Dermis microvascular lymphatic vessel endothelial cell (primary cell): ENCODE results near the gene CD2BP2. TPM values are rescaled to one million over a fixed set of nuclear protein-coding genes. Genes with fewer than 3 reads are reported as not detected.

Experiments used
- DNase-seq, 2 donors: peaks; one replicate each; pipeline versions ENCODE4 v3.0.0 to v3.0.0-alpha.2; 2010; ENCODE audit warnings: low read depth in 2 of 2
- total RNA-seq: library from RNA; depleted of rRNA; stranded (reverse); fragments of >200 nt; gene quantifications from 2 replicates; pipeline ENCODE4 v1.2.1, GENCODE V29; 2014

The CD2BP2 gene
- total RNA-seq, 1 donor from 2014 or later, result 34.1 TPM

DNA sequence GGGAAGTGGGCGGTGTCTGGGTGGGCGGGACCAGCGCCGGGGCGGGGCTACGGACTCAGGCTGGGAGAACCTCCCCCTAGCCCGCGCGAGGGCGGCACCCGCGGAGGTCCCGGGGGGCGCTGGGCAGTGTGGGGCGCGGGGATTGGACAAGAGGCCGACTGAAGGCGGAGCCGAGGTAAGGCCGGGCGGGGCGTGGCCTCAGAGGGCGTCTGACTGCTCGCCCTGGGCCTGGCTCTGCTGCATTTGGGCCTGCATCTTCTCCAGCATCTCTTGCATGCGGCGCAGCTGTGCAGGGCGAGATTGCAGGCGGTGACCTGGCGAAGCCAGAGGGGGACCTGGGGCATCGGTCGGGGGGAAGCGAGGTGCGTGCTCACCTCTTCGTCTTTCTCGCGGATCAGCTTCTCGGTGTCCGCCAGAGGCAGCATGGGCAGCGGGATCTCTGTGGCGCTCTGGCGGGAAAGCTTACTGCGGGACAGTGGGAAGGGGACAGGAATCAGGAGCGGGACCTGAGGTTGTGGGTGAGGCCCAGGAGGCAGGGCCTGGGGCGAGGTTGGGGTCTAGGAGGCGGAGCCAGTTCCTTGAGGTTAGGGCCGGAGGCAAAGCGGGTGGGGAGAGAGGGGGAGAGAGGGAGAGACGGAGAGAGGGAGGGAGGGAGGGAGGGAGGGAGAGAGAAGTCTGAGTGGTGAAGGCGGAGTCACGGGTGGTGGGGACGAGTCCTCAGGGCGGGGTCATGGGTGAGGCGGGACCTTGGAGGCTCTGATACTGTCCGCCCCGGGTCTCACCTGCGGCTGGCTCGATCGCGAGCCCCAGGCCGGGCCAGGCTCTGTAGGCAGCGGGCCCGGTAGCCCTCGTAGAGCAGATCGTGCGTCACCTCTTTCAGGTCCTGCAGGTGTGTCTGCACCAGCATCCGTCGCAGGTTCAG lies 23.4 kb upstream of the CD2BP2 start:
- DNase-seq, result peak; percentile 88 to 98

- peak; percentile 81 to 95 for DNase-seq
Measured at GRCh38 chr16:30377812-30378235, 22.7 kb upstream of the CD2BP2 start.

GRCh38 chr16:30377050-30377811 lies 22.1 kb upstream of the CD2BP2 start:
- DNase-seq, result no peak

- DNase-seq, result no peak
Measured at GRCh38 chr16:30376461-30376902, 21.4 kb upstream of the CD2BP2 start.

DNA sequence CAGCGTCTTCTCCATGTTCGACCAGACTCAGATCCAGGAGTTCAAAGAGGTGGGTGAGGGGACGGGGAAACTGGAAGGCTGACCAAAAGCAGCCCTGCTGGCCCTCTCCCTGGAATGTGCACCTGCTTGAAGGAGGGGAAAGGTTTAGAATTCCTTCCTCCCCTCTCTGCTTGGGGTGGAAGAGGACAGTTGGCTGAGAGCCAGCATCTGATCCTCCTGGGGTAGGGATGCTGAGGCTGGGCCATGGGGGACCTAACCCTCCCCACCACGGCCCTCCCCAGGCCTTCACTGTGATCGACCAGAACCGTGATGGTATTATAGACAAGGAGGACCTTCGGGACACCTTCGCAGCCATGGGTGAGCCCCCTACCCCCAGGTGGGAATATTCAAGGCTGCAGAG lies 20.8 kb upstream of the CD2BP2 start:
- DNase-seq, result no peak

GRCh38 chr16:30374538-30374937 lies 19.4 kb upstream of the CD2BP2 start, which contains the start of gene MYL11:
Gene MYL11, plus strand, starts transcription at chr16:30374802. Its CDS starts 56 bp downstream, at chr16:30374858.
- DNase-seq, result no peak

DNA sequence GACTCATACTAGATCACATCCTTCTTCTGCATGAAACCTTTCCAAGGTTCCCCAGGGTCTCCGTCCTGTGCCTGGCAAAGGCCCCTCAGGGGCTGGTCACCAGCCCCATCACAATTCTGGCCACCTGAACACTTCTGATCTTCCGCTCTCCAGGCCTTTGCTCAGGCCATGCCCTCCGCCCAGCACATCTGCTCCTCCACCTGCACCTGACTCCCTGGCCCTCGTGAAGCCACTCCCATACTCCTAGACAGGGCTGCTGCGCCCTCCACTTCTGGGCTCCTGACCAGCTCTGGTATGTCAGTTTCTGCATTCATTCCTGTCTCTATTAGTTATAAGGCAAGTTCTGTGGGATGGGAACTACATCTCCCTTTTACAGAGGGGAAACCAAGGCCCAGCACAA lies 17.6 kb upstream of the CD2BP2 start:
- DNase-seq, result no peak

- DNase-seq, result no peak
Measured at GRCh38 chr16:30372038-30372712, 17.1 kb upstream of the CD2BP2 start.

DNA sequence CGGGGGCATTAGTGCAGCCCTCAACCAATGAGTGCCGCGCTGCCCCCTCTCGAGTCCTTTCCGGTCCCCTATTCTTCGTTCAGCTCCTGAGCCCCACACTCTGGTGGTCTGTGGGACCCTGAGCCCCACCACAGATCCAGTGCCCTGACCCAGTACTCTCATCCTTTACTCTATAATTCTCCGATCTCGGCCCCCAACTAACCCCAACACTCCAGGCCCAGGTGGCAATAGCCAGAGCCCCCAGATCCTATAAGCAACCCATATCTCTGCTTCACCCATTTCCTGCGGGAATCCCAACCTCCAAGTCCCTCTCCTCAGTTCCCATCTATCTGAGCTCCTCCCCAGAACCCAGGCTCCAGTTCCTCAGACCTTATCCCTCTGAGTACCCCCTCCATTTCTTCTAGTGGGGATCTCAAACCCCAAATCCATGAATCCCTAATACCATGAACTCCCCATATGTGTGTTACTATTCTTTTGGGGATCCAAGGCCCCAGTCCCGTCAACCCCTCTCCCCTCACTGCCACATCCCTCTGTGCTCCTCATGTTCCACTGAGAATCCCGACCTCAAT lies 16.2 kb upstream of the CD2BP2 start:
- DNase-seq, result no peak

DNA sequence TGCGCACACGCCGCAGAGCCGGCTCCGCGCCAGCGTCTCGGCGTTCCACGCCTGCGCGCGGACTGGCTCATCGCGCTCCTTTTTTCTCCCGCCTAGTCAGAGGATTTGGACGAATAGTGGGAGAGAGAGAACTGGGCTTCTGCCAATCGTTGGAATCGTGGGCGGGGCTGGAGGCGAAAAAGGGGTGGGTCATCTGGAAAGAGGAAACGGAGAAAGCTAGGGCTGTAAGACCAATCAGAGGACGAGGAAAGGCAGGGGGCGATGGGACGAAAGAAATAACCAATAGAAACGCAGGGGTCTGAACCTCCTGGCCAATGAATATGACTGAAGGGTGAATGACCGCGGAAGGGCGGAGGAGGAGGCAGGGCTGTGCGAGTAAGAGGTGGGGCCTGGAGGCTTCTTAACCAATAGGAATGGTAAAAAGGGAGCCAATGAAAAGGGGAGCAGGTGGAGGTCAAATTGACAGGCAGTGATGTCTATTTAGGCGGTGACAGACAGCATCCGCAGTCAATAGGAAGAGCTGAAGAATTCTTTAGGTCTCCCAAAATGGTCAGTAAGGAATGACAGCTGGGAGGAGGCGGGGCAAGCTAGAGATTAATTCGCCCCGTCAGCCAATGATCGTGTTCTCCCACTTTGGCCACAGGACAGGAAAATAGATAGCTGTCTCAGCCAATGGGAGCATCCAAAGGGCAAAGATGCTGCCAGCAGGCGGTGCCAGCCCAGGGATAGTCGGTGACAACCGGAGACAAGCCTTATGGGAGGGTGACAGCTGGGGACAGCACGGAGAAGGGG lies 15.5 kb upstream of the CD2BP2 start, which contains the start of gene TBC1D10B:
TBC1D10B (minus strand) TSS at position 39 of the 792 bp plus-strand sequence. CDS start 311 bp downstream, outside the sequence.
- peak; percentile 100 for DNase-seq

- no peak for DNase-seq
Measured at GRCh38 chr16:30369938-30370455, 14.9 kb upstream of the CD2BP2 start.

DNA sequence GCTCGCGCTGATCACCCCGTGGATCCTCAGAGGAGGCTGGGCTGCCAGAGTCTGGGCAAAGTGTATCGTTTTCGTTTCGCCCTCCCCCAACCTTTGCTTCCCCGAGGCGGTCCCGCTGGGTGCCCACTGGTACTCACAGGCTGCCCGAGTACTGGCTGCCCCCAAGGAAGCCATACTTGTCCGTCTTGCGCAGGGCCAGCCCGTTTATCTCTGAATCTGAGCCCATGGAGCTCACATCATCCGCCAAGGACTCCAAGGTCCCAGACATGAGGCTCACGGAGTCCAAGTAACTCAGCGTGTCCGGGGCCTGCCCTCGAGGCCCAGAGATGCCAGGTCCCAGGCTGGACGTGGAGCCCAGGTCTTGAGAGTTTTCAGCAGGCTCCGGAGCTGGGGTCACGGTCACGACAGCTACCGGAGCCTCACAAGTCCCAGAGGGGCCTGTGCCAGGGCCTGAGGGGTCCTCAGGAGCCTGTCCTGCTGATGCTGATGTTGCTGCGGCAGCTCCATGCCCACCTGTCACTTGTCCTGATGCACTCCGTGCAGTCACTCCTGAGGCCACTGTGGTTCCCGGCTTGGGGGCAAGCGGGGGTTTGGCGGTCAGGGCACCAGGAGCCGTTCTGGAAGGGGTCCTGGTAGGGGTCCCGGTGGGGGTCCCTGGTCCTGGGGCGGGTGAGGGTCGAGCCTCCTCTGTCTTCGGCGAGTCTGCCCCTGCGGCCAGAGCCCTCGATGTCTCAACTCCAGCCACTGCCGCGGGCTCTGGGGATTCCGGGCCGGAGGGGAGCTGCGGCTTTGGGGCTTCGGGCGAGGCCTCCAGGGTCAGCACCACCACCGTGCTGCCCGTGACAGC lies 14.2 kb upstream of the CD2BP2 start:
- DNase-seq, result no peak

GRCh38 chr16:30368792-30369090 lies 13.6 kb upstream of the CD2BP2 start:
- no peak for DNase-seq

DNA sequence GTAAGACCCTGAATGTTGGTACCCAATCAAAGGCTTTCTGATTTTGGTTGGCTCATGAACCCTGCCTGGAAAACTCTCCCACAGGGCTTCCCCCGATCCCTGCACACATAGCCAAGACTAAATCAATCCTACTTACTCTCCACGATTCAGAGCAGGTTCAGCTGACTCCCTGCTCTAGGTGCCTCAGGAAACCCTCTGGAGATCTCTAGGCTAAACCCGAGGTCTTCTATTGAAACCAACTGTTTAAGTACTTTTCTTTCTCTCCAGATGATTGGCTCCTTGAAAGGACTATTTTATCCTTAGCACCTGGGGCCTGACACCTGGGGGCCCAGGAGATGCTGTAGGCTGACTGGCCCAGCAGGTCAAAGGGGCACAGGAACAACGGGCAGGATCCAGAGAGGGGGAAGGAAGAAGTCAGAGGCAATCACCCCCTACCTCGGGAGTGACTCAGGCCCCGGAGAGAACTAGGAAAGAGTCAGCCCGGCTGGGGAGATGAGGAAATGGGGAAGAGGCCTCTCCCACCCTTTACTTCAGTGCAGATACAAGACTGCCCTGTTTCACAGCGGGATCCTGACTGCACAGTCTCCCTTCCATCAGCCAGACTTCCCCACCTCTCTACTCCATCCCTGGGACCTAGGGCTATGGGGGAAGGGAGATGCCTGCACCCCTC lies 13.1 kb upstream of the CD2BP2 start:
- peak in 1 of 2 donors; percentile 59 for DNase-seq

DNA sequence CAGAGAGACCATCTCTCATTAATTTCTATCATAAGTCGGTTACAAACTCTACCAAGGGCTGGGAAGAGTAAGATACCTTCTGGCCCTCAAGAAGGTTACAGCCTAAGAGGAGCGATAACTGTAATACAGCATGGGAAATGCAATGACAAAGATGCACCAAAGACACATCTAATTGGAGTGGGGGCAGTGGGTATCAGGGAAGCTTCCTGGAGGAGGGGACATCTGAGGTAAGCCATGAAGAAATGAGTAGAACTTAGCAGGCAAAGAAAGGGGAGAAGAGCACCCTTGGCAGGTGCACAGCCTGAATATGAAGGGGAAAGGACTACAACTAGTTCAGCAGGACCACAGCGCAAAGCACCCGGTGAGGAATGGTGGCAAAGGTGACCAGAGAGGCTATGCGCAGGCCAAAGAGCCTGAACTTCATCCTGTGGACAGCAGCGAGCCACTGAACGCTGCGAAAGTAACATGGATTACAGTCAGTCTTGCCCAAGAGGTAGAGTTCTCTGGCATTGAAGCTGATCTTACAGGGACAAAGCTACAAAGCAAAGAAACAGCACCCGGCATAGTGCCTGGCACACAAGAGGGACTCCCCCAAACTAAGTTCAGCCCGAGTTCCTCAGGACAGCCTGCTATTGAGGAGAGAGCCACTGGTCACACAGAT lies 12.4 kb upstream of the CD2BP2 start:
- no peak for DNase-seq

DNA sequence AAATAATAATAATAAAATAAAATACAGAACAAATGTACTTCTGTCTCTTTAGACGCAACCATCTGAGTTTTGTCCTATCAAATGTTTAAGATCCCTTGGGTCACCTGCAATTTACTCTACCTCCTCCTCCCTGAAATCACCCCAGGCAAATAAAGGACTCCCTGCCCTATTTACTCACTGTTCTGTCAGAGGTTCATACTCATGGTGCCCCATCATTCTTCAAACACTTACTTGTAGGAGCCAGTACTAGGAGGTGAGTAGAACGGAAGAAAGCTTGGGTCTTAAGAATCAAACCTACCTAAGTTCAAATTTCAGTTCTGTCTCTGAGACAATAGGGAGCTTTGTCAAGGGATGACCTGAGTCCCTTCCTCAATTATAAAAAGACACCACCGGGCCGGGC lies 11.4 kb upstream of the CD2BP2 start:
- no peak for DNase-seq

- no peak for DNase-seq
Measured at GRCh38 chr16:30365200-30365599, 10.1 kb upstream of the CD2BP2 start.

DNA sequence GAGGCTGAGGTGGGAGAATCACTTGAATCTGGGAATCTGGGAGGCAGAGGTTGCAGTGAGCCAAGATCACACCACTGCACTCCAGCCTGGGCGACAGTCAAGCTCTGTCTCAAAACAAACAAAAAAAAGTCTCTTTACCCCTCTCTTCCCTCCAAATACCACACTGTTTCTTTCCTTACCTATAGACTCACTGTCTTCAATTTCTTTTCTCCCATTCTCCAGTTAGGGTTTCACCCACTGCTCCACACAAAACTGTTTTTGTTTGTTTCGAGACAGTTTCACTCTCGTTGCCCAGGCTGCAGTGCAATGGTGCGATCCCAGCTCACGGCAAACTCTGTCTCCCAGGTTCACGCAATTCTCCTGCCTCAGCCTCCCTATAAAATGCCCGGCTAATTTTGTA lies 6.1 kb upstream of the CD2BP2 start:
- no peak for DNase-seq

GRCh38 chr16:30359871-30360170 lies 4.7 kb upstream of the CD2BP2 start:
- no peak for DNase-seq
